Measurements from ENCODE around the gene KCNMA1. TPM values are rescaled to one million over a fixed set of nuclear protein-coding genes. Genes with fewer than 3 reads are reported as not detected.

The KCNMA1 gene
- total RNA-seq, 1 donor from 2014 or later: not detected

DNA sequence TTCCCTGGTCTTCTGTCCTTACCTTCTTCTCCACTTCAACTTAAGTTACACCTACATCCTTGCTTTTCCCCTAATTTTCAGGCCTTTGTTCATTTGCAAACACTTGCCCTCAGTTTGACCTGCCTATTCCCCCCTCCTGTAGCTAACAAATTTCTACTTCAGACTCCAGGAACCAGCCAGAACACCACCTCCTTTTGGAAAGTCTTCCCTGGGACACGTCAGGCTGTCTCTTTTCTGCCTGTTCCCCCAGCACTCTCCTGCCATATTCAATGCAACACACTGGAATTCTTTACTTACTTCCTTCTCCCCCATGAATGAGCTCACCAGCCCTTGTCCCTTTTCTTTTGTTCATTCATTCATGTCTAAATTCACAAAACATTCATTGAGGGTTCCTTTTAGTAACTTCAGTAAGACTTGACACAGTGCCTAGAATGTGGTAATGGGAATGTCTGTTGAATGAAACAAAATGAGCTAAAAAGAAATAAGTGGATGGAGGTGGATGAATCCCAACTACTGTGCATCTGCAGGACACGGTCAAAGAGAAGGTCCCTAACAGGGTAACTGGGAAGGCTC, 478.0 kb downstream of the KCNMA1 start:
- H3K36me3 Mint-ChIP-seq (ENCODE audit: low read depth): no peaks in the 10 kb centered on the region
- intact Hi-C loops (cut with micrococcal nuclease): no loop called here
- no peaks in the 10 kb centered on the region for H3K9me3 Mint-ChIP-seq
- H3K4me1 Mint-ChIP-seq: no peaks in the 10 kb centered on the region
- no peak for DNase-seq
- no peak overlapping the region for H3K4me3 Mint-ChIP-seq
- H3K27ac Mint-ChIP-seq: no peak overlapping the region
- peaks cover 4% of the 10 kb centered on the region for H3K27me3 Mint-ChIP-seq

DNA sequence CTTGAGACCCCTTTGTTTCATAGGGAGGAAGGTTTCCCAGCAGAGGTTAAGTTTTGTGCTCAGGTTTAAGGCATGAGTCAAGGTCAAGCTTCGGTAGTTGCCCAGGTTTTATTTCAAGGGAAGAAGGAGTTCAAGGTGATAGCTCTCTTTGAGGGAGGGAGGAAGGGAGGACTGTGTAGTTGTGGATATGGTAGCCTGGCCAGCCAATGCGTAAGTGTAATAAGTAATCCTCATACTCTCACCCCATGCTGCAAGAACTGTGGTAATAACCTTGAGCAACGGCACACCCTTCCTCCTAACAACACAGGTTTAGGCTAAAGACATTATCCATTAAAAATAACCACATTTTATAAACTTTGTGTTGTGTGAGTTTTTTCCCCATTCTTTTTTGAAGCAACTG, 478.9 kb downstream of the KCNMA1 start:
- H3K27me3 Mint-ChIP-seq: peaks cover 3% of the 10 kb centered on the region
- no peak for DNase-seq
- H3K27ac Mint-ChIP-seq: no peak overlapping the region
- intact Hi-C loops (cut with micrococcal nuclease): no loop called here
- no peak overlapping the region for H3K4me3 Mint-ChIP-seq
- H3K36me3 Mint-ChIP-seq (ENCODE audit: low read depth): no peaks in the 10 kb centered on the region
- no peaks in the 10 kb centered on the region for H3K4me1 Mint-ChIP-seq
- H3K9me3 Mint-ChIP-seq: no peaks in the 10 kb centered on the region

GRCh38 chr10:77157248-77158019, 480.2 kb downstream of the KCNMA1 start:
- intact Hi-C loops (cut with micrococcal nuclease): no loop called here
- DNase-seq: no peak
- H3K27ac Mint-ChIP-seq: no peak overlapping the region
- H3K4me3 Mint-ChIP-seq: no peak overlapping the region
- no peaks in the 10 kb centered on the region for H3K36me3 Mint-ChIP-seq (ENCODE audit: low read depth)
- peaks cover 2% of the 10 kb centered on the region for H3K27me3 Mint-ChIP-seq
- H3K4me1 Mint-ChIP-seq: no peaks in the 10 kb centered on the region
- no peaks in the 10 kb centered on the region for H3K9me3 Mint-ChIP-seq

DNA sequence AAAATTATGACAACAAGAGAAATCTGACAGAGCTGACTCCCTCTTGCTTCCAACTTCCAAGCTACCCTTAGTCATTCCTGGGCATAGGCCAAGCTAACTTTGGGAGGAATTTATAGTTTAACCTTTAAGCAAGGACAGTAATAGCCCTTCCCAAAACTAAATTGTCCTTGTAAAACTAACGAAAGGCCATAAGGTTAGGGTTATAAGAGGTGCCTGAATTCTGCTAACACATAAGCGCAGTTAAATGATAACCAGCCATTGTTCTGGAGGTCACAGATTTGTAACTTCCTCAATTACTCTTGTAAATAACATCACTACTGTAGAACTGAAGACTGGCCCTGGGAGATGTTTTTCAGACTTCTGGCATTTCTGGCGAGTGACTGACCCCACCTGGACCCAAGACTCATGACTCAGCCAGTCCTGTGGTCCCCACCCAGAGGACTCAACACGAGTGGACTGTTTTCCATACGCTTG, 481.2 kb downstream of the KCNMA1 start:
- H3K4me1 Mint-ChIP-seq: no peaks in the 10 kb centered on the region
- H3K4me3 Mint-ChIP-seq: no peak overlapping the region
- no peaks in the 10 kb centered on the region for H3K36me3 Mint-ChIP-seq (ENCODE audit: low read depth)

DNA sequence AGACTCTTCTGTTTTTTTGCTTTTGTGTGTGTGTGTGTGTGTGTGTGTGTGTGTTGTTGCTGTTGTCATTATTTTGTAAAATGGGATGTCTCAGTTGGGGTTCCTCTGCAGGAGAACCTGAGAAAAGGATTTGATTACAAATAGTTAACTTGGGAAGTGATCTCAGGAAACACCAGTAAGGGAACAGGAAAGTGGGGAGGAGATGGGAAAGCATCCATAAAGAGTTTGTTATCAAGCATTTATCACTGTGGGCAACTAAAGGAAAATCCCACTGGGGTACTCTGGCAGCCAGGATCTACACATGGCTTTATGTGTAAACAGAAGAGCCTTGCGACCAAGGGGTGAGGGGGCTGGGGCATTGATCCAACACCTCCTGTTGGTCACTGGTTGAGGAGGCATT, 485.4 kb downstream of the KCNMA1 start:
- Mint-ChIP-seq H3K4me3 (no peak overlapping the region), H3K27me3 (no peaks in the 10 kb centered on the region), H3K36me3 (ENCODE audit: low read depth) (no peaks in the 10 kb centered on the region), H3K27ac (no peak overlapping the region), H3K4me1 (no peaks in the 10 kb centered on the region), H3K9me3 (no peaks in the 10 kb centered on the region)
- intact Hi-C loops (cut with micrococcal nuclease): no loop called here
- DNase-seq: no peak

More for the DNA sequence above, 481.2 kb downstream of the KCNMA1 start:
- H3K27ac Mint-ChIP-seq: no peak overlapping the region
- peaks cover 2% of the 10 kb centered on the region for H3K27me3 Mint-ChIP-seq
- intact Hi-C loops (cut with micrococcal nuclease): no loop called here
- H3K9me3 Mint-ChIP-seq: no peaks in the 10 kb centered on the region
- no peak for DNase-seq

GRCh38 chr10:77151408-77151807, 486.2 kb downstream of the KCNMA1 start:
- Mint-ChIP-seq H3K9me3 (no peaks in the 10 kb centered on the region), H3K36me3 (ENCODE audit: low read depth) (no peaks in the 10 kb centered on the region), H3K27ac (no peak overlapping the region), H3K4me1 (no peaks in the 10 kb centered on the region), H3K4me3 (no peak overlapping the region), H3K27me3 (no peaks in the 10 kb centered on the region)
- DNase-seq: no peak
- intact Hi-C loops (cut with micrococcal nuclease): no loop called here

DNA sequence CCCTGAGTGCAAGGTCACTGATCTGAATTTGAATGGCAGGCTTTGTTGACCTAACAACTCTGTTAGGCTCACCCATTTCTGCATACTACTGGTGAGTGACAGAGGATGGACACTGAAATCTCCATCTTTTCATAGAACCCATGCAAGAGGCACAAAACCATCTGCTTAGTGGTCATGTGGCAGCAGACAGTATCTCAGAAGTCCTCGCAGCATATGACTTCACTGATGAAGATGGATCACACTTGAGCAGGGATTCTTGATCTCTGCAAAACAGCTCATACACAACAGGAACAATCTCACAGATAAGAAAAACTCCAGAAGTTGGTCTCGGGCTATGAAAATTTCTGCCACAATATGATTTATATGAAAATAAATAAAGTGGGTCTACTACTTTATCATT, 487.9 kb downstream of the KCNMA1 start:
- H3K36me3 Mint-ChIP-seq (ENCODE audit: low read depth): no peaks in the 10 kb centered on the region
- intact Hi-C loops (cut with micrococcal nuclease): no loop called here
- DNase-seq: no peak
- no peak overlapping the region for H3K4me3 Mint-ChIP-seq
- H3K27me3 Mint-ChIP-seq: no peaks in the 10 kb centered on the region
- no peak overlapping the region for H3K27ac Mint-ChIP-seq
- no peaks in the 10 kb centered on the region for H3K4me1 Mint-ChIP-seq
- H3K9me3 Mint-ChIP-seq: no peaks in the 10 kb centered on the region

- Mint-ChIP-seq H3K27me3 (no peaks in the 10 kb centered on the region), H3K27ac (no peak overlapping the region), H3K36me3 (ENCODE audit: low read depth) (no peaks in the 10 kb centered on the region), H3K9me3 (no peaks in the 10 kb centered on the region), H3K4me3 (no peak overlapping the region), H3K4me1 (no peaks in the 10 kb centered on the region)
- intact Hi-C loops (cut with micrococcal nuclease): no loop called here
- DNase-seq: no peak
Measured at GRCh38 chr10:77149001-77149400, 488.6 kb downstream of the KCNMA1 start.

DNA sequence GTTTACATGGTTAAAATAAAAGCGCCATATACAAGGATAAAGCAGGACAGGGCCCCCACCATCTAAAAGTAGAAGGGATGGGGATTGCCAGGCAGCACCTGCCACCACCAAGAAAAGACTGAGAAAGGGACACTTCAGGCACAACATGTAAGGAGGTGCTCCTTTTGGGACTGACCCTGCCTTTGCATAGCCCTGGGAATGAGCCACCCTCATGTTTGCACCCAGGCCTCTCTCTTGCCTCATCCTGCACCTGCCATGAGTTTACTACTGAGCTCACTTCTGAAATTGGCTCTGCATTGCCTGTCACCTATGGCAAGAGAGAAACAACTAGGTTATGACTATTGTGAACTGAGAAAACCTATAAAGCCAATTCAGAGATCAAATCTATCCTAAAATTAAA, 489.7 kb downstream of the KCNMA1 start:
- DNase-seq: no peak
- H3K4me1 Mint-ChIP-seq: no peaks in the 10 kb centered on the region
- H3K9me3 Mint-ChIP-seq: no peaks in the 10 kb centered on the region
- H3K27ac Mint-ChIP-seq: no peak overlapping the region
- H3K4me3 Mint-ChIP-seq: no peak overlapping the region
- H3K36me3 Mint-ChIP-seq (ENCODE audit: low read depth): no peaks in the 10 kb centered on the region
- H3K27me3 Mint-ChIP-seq: peaks cover 2% of the 10 kb centered on the region
- intact Hi-C loops (cut with micrococcal nuclease): no loop called here

- no peak overlapping the region for H3K27ac Mint-ChIP-seq
- DNase-seq: no peak
- intact Hi-C loops (cut with micrococcal nuclease): no loop called here
- H3K27me3 Mint-ChIP-seq: peaks cover 2% of the 10 kb centered on the region
- H3K4me1 Mint-ChIP-seq: no peaks in the 10 kb centered on the region
- H3K36me3 Mint-ChIP-seq (ENCODE audit: low read depth): no peaks in the 10 kb centered on the region
- no peaks in the 10 kb centered on the region for H3K9me3 Mint-ChIP-seq
- H3K4me3 Mint-ChIP-seq: no peak overlapping the region
Measured at GRCh38 chr10:77146712-77147336, 490.8 kb downstream of the KCNMA1 start.

DNA sequence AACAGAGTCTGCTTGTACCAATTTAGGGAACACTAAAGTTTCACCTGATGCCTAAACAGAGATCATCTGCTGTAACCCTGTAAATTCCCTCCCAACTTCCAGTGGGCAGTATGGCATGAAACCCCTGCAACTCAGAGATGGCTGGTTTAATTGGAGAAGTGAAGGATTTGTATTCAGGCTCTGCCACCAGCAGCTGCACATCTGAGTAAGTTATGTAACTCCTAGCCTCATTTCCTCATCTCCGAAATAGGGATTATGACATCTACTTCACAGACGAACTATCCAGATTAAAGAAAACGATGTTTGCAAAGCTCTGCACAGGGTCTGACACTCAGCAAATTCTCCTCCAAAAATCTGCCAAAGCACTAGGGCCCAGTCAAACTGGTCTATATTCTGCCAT, 493.0 kb downstream of the KCNMA1 start:
- no peak overlapping the region for H3K27ac Mint-ChIP-seq
- DNase-seq: no peak
- H3K4me1 Mint-ChIP-seq: no peaks in the 10 kb centered on the region
- H3K36me3 Mint-ChIP-seq (ENCODE audit: low read depth): no peaks in the 10 kb centered on the region
- peaks cover 2% of the 10 kb centered on the region for H3K27me3 Mint-ChIP-seq
- H3K9me3 Mint-ChIP-seq: no peaks in the 10 kb centered on the region
- intact Hi-C loops (cut with micrococcal nuclease): no loop called here
- H3K4me3 Mint-ChIP-seq: no peak overlapping the region

DNA sequence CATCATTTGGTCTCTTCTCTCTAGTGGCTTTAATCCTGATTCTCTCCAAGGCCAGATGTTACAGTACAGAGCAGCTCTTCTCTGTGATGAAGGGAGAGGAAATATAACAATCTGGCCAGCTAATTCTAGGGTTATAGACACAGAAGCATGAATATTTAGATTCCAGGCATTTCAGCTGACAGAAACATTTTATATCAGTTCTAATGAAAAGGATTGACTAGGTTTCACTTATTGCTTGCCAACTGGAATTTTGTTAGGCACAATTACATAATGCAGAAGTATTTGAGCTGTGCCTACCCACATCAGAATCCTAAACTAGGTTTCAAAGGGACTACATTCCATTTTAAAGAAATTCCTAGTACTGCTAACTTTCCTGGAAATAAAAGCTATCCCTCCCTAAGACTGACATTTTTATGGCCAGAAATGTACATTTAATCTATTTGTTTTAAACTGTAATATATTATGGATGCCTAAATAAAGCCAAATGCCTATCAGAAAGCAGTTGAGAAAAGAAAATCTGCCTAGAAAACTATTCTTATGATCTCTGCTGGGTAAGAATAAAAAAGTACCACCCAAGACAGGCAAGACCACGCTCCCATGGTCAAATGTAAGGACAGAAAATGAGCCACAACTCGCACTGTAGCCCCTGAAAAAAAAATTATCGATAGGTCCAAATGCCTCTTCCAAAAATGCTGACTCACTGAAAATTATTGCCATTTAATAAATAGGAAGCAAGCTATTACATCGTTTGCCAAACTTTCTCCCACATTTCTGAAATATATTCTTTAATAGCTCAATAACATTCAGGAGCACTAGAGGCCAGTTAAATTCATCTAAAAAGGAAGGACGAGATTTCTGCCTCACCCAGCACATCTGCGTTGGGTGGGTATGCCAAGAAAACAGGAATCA, 498.1 kb downstream of the KCNMA1 start:
- Mint-ChIP-seq H3K27ac (no peak overlapping the region), H3K27me3 (peaks cover 6% of the 10 kb centered on the region), H3K36me3 (ENCODE audit: low read depth) (no peaks in the 10 kb centered on the region), H3K4me3 (no peak overlapping the region), H3K9me3 (no peaks in the 10 kb centered on the region), H3K4me1 (no peaks in the 10 kb centered on the region)
- no peak for DNase-seq
- intact Hi-C loops (cut with micrococcal nuclease): no loop called here

GRCh38 chr10:77138541-77138940, 499.1 kb downstream of the KCNMA1 start:
- no peak for DNase-seq
- intact Hi-C loops (cut with micrococcal nuclease): no loop called here
- H3K36me3 Mint-ChIP-seq (ENCODE audit: low read depth): no peaks in the 10 kb centered on the region
- no peak overlapping the region for H3K4me3 Mint-ChIP-seq
- H3K27ac Mint-ChIP-seq: no peak overlapping the region
- no peaks in the 10 kb centered on the region for H3K9me3 Mint-ChIP-seq
- H3K27me3 Mint-ChIP-seq: peaks cover 8% of the 10 kb centered on the region
- H3K4me1 Mint-ChIP-seq: no peaks in the 10 kb centered on the region

- H3K27me3 Mint-ChIP-seq: peaks cover 9% of the 10 kb centered on the region
- no peaks in the 10 kb centered on the region for H3K9me3 Mint-ChIP-seq
- no peak for DNase-seq
- no peaks in the 10 kb centered on the region for H3K36me3 Mint-ChIP-seq (ENCODE audit: low read depth)
- H3K4me1 Mint-ChIP-seq: no peaks in the 10 kb centered on the region
- intact Hi-C loops (cut with micrococcal nuclease): no loop called here
- H3K27ac Mint-ChIP-seq: no peak overlapping the region
- no peak overlapping the region for H3K4me3 Mint-ChIP-seq
Measured at GRCh38 chr10:77135555-77135954, 502.1 kb downstream of the KCNMA1 start.
